D341Med (cell line): Measurements from ENCODE around the gene ERGIC3.
"Not testable (repeated sequence)": the region's sequence is repeated elsewhere in the genome, so short reads cannot be mapped to it uniquely, and the experiment has no call there.

Source experiments
- DNase-seq: peaks from one replicate; pipeline ENCODE4 v3.0.0; 2012; ENCODE audit warnings: low spot score

The ERGIC3 gene

GRCh38 chr20:35518955-35519354, 22.9 kb upstream of the ERGIC3 start:
- DNase-seq, result no peak

- DNase-seq, result peak; percentile 59
These were observed 18.5 kb upstream of the ERGIC3 start for GRCh38 chr20:35523298-35523888.

GRCh38 chr20:35525639-35526038, 16.2 kb upstream of the ERGIC3 start:
- DNase-seq, result no peak

DNA sequence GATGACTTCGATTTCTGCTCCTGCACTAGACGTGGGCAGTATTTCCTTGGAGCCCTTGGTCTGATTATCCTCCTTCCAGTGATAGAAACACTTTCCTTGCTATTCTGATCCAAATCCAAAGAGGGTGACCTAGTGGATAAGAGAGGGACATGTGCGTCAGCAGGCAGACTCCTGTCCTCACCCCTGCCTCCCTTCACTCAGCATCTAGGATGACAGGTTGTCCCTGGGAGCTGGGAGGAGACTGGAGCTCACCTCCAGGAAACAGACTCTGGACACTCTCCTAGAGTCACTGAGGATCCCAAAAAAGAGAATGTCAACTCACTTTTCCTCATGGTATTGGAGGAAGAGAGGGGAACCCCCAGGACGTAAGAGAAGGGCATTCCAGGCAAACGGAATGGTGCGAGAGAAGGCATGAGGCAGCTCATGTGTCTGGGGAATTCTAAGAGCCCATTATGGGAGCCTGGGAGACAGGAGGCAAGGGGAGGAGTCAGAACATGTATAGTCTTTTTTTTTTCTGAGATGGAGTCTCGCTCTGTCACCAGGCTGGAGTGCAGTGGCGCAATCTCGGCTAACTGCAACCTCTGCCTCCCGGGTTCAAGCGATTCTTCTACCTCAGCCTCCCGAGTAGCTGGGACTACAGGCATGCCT, 14.6 kb upstream of the ERGIC3 start:
- DNase-seq, result peak; percentile 18

GRCh38 chr20:35529552-35529951, 12.3 kb upstream of the ERGIC3 start, which contains the start of gene C20orf173:
Gene C20orf173, minus strand, starts transcription at chr20:35529652. Its CDS starts 279 bp downstream, at chr20:35529373.
- no peak for DNase-seq

DNA sequence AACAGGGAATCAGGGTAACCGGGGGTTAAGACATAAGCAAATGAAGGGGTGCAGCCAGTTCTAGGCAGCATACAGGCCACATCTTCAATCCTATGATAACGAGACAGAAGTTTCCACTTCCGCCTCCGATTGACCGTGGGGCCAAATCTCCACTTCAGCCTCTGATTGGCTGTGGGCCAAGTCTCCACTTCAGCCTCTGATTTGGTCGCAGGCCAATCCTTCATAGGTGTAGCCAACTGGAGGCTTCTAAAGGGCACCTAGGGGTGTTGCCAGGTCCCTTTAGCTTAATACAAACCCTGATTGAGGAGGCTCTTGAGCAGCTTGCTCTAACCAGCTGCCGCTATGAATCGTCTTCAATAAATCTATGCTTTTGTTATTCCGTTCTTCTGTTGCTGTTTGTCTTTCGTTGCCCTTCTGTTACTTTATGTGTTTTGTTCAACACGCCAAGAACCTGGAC, 2.1 kb upstream of the ERGIC3 start:
- DNase-seq, result peak; percentile 35

DNA sequence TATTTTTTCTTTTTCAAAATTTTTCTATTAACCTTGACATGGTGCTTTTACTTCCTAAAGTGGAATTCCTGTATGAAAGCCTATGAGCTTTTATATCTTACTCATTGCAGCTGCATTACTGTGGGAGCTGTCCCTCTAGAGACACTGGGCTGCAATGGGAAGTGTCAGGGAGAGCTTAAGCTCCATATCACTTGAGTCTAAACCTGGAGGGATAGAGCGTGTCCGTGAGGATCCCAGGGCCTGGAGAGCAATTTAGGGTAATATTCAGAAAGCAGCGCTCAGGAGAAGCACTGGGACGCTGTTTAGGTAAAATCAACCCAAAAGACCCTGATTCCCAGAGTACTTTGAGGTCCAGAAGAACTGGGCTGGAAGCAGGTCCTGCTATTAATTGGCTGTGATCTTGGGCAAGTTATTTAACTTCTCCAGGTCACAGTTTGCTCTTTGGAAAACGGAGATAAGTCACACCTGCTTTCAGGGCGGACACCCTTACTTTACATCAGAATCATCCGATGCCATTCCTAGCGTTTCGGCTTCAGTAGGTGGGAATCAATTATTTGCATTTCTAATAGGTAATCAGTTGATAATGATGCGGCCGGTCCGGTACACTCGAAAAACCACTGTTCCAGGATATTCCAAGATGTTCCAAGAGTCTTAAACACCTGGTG, 628 bp upstream of the ERGIC3 start:
- DNase-seq, result peak; percentile 21

DNA sequence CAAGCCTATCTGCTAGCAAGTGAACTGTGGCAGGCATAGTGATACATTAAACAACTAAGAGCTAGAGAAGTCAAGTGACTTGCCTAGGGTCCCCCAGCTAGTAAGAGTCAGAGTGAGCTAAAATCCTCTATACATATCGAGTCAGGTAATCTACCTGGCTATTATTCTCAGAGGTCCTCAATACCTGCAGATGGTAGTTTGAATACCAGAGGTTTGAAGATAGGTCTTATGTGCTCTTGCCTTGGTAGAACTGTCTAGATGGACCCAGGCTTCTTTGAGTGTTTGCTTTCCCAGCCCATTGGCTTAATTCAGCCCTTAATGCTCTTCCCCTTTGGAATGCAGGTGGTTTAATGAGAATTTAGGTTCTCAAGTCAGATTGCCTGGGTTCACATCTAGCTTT, 1.1 kb downstream of the ERGIC3 start:
- DNase-seq, result no peak

- DNase-seq, result no peak
These were observed 2.6 kb downstream of the ERGIC3 start for GRCh38 chr20:35544436-35544835.

- not testable (repeated sequence) for DNase-seq
These were observed 3.1 kb downstream of the ERGIC3 start for GRCh38 chr20:35544941-35545340.

DNA sequence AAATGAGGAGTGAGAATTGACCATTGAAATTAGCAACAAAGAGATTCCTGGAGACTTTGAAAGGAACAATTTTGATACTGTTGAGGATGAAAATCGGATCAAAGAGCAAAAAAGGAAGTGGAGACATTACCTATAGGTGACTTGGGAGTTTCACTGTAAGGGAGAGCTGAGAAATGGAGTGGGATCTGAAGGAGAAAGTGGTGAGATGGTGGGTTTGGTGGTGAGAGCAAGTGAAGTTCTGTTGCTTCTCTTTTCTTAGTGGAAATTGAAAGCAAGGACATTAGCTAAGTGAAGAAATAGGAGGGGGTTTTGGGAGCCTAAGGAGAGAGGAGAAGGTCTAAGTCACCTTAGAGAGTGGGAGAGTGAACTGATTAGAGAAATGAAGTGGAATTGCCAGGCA, 4.2 kb downstream of the ERGIC3 start:
- DNase-seq, result no peak

- DNase-seq, result no peak
These were observed 5.5 kb downstream of the ERGIC3 start for GRCh38 chr20:35547329-35547728.

- DNase-seq, result peak; percentile 23
These were observed 9.6 kb downstream of the ERGIC3 start for GRCh38 chr20:35551503-35551902.

DNA sequence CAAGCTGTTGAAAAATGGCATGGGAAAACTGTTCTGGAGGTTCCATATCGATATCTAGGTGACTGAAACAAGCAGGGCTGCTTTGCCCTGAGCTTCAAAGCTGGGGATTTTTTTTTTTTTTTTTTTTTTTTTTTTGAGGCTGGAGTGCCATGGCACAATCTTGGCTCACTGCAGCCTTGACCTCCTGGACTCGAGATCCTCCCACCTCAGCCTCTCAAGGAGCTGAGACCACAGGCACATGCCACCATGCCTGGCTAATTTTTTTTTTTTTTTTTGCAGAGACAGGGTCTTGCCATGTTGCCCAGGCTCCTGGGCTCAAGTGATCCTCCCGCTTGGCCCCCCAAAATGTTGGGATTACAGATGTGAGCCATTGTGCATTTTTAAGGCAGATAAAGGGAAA, 11.0 kb downstream of the ERGIC3 start:
- no peak for DNase-seq

DNA sequence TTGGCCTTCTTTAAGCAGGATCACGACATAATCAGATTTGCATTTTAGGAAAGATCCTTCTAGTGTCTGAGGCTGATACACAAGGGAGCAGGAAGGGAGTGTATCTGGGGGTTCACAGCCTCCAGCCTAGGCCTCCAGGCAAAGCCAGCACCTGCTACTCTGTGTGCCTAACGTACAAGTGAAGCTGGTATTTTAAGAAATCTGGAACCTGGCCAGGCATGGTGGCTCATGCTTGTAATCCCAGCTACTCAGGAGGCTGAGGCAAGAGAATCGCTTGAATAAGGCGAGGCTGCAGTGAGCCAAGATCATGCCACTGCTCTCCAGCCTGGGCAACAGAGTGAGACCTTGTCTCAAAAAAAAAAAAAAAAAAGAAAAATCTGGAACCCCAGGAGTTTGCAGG, 13.6 kb downstream of the ERGIC3 start:
- DNase-seq, result peak; percentile 52

- peak; percentile 26 for DNase-seq
These were observed 14.2 kb downstream of the ERGIC3 start for GRCh38 chr20:35555951-35556645.

- no peak for DNase-seq
These were observed 15.0 kb downstream of the ERGIC3 start for GRCh38 chr20:35556871-35557270.

GRCh38 chr20:35558451-35558850, 16.6 kb downstream of the ERGIC3 start:
- no peak for DNase-seq

DNA sequence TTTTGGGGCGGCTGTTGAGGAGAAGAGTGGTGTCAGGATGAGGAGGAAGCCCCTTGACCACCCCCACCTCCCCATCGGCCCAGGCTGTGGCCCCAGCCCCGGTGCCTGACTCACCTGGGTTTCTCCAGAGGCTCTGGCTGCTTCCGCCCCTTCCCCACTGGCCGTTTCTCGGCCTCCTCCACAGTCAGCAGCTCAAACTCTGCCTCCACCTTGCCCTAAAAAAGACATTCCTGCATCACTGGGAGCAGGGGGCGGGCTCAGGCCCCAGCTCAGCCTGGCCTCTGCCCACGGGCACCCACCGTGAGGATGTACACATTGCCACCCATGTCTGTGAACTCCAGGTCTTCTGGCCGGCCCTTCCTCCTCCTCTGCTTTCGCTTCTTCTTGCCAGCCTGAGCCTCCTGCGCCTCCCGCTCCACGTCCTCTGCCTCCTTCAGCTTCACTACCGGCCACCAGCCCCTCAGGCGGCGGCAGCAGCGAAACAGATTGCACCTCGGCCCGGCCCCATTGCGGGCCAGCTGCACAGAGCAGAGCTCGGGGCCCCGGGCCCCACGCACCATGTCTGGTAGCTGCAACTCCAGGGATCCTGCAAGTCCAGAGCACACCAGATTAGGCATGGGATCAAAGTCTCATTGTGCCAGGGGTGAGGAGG, 17.3 kb downstream of the ERGIC3 start:
- DNase-seq, result peak; percentile 24

DNA sequence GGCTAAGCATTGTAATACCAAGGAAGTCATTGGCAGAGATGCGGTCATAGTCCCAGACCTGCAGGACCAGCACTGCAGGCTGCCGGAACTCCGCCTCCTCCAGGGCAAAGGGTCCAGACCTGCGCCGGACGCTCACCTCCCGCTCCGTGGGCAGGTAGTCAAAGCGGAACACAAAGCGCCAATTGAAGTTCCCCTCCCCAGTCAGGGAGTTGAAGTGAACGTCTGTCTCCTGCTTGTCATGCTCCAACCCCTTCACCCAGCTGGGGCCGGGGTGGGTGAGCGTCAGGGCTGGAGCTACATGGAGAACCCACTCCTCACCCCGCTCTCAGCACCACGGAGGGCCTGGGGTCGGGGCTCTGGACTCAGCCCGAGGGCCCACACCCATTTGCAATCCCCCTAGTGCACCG, 18.2 kb downstream of the ERGIC3 start:
- DNase-seq, result peak; percentile 21

DNA sequence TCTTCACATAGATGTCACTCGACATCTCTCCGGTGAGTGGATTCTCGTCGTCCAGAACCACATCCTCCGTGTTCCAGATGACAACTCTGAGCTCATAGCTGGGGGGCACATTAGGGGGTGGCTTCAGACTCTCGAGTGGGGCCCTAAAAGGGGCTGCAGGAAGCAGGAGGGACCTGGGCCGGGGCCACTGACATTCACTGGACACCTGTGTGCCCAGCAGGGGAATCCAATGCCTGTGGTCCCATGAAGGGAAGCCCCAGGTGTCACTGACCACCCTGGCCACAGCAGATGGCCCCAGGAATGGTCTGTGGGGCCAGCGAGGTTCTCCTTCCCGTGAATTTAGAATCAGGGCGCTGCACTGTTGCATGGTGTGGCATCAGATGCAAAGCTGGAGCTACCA, 18.7 kb downstream of the ERGIC3 start:
- peak; percentile 27 for DNase-seq

DNA sequence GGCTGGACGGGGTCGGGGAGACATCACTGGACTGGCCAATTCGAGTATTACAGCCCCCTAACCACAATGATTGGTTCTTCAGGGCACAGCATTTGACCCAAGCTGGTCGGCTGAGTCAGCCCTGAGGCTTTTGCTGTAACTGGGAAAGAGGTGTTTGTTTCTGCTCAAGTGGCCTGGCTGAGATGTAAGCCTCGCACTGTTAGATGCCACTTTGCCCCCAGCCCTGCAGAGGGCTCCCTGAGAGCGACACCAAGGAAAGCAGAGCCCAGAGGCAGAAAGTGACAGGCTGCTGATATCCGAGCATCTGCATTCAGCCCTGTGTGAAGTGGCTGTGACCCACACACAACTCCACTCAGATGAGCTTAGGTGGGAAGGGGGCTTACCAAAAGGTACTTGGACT, 19.4 kb downstream of the ERGIC3 start:
- peak; percentile 74 for DNase-seq
